Keratinocyte (primary cell): Measurements from ENCODE around the gene HIP1R.

Source experiments
- EZH2 ChIP-seq: IDR thresholded peaks from one replicate; pipeline ENCODE4 v1.6.1; 2012; ENCODE audit warnings: inconsistent platforms, mild to moderate bottlenecking, low read length, moderate library complexity
- TF ChIP-seq, protein P1 (sequence below), 3 experiments: IDR thresholded peaks in 1 of 3; conservative IDR thresholded peaks in 1 of 3; optimal IDR thresholded peaks in 1 of 3; 2 replicates in 2 of 3; 3 replicates in 1 of 3; pipeline versions ENCODE3 to v1.5.1; 2011; ENCODE audit warnings: low read length in 3 of 3, mild to moderate bottlenecking in 3 of 3, moderate library complexity in 2 of 3, control low read depth in 1 of 3, inconsistent platforms in 1 of 3; ENCODE audit not compliant: insufficient read depth in 2 of 3; ENCODE audit errors: extremely low read depth in 1 of 3

DNA sequence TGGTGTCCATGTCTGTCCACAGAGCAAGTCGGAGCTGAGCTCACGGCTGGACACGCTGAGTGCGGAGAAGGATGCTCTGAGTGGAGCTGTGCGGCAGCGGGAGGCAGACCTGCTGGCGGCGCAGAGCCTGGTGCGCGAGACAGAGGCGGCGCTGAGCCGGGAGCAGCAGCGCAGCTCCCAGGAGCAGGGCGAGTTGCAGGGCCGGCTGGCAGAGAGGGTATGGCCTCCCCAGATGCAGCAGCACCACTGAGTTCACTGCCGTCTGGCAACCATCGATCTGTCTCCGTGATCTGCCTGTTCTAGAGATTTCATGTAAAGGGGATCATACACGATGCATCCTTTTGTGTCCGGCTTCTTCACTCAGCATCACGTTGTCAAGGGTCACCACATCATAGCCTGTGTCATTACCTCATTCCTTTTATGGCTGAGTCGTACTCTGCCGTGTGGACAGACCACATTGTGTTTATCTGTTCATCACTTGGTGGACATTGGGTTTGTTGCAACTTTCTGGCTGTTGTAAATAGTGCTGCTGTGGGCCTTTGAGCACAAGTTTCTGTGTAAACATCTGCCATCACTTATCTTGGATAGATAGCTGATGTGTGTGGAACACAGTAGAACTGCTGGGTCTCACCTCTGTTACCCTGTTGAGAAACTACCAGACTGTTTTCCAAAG is 21.9 kb downstream of the HIP1R start:
- no peak for TF ChIP-seq EZH2
- TF ChIP-seq, protein P1, sequence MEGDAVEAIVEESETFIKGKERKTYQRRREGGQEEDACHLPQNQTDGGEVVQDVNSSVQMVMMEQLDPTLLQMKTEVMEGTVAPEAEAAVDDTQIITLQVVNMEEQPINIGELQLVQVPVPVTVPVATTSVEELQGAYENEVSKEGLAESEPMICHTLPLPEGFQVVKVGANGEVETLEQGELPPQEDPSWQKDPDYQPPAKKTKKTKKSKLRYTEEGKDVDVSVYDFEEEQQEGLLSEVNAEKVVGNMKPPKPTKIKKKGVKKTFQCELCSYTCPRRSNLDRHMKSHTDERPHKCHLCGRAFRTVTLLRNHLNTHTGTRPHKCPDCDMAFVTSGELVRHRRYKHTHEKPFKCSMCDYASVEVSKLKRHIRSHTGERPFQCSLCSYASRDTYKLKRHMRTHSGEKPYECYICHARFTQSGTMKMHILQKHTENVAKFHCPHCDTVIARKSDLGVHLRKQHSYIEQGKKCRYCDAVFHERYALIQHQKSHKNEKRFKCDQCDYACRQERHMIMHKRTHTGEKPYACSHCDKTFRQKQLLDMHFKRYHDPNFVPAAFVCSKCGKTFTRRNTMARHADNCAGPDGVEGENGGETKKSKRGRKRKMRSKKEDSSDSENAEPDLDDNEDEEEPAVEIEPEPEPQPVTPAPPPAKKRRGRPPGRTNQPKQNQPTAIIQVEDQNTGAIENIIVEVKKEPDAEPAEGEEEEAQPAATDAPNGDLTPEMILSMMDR (optimal IDR thresholded peaks at IDR 0.05 in 1 of 3, IDR thresholded peaks at IDR 0.05 in 1 of 3, conservative IDR thresholded peaks at IDR 0.05 in 1 of 3; ENCODE audit: extremely low read depth in 1 of 3, insufficient read depth in 2 of 3, low read length in 3 of 3), result no peak
